HepG2 (cell line): ENCODE results near the gene PPY.

Experiments
- CREM ChIP-seq, 2 experiments: sonication (generic) in 1 of 2; formaldehyde crosslinking in 1 of 2; IDR thresholded peaks; 2 replicates each; pipeline versions ENCODE4 v1.4.0 to v1.6.1; 2016 to 2020; ENCODE audit warnings: antibody characterized with exemption in 1 of 2, mild to moderate bottlenecking in 1 of 2, missing genetic modification reagents in 1 of 2
- POLR2A ChIP-seq, 2 experiments: IDR thresholded peaks; 2 replicates each; pipeline ENCODE4 v1.6.1; 2011; ENCODE audit warnings: low read depth in 2 of 2, low read length in 2 of 2, mild to moderate bottlenecking in 1 of 2, moderate library complexity in 1 of 2; ENCODE audit not compliant: insufficient read depth in 1 of 2
- YY1 ChIP-seq: IDR thresholded peaks from 2 replicates; pipeline ENCODE4 v1.6.1; 2011; ENCODE audit warnings: low read length, low read depth, moderate library complexity, mild to moderate bottlenecking; ENCODE audit not compliant: insufficient read depth, insufficient replicate concordance
- ZKSCAN5 ChIP-seq: sonication (generic); formaldehyde crosslinking; IDR thresholded peaks from 2 replicates; pipeline ENCODE4 v1.5.1; 2020; ENCODE audit warnings: mild to moderate bottlenecking, missing genetic modification reagents
- ZNF101 ChIP-seq: sonication (generic); formaldehyde crosslinking; IDR thresholded peaks from 2 replicates; pipeline ENCODE4 v1.4.0; 2020; ENCODE audit warnings: mild to moderate bottlenecking, low read depth, missing genetic modification reagents, borderline replicate concordance

DNA sequence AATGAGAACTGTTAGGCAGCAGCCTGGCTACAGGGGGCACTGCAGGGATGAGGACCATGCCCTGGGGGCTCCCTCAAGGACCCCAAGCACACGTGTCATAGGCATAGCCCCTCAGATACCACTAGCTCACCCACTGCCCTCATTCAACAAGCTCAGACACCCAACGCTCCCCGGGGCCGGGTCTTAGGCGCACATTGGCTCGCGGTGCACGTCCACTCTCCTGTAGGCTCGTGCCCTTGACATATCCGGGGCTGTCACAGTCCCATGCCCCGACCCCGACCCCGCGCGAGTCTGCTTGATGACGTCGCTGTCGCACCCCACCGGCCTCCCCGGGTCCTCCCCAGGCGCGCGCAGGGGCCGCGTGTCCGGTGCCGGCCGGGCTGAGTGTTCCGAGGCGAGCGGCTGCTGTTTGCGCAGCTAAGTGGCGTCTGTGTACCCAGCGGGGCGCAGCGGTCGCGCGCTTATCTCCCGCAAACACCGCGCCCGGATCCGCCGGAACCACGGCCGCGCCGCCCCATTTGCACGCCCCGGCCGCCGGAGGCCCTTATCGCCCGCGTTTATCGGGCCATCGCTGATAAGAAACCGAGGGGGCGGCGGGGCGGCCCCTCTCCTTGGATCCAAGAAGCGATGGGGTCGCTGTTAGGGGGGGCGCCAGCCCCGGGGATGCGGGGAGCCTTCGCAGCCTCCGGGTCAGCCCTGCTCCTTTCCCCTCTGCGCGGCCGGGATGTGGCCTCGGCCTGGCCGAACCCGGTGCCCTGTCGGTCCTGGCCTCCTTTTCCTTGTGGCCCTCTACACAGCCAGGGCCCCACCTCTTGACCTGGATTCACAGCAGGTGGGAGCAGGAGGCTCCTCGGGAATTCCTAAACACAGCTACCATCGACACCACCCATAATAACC lies 41.5 kb upstream of the PPY start:
- no peak for TF ChIP-seq ZKSCAN5 (CRISPR knock-in tag)
- no peak for TF ChIP-seq CREM (IDR thresholded peaks at IDR 0.05)
- no peak for TF ChIP-seq CREM (CRISPR knock-in tag; IDR thresholded peaks at IDR 0.05)
- no peak for TF ChIP-seq POLR2A (IDR thresholded peaks at IDR 0.05; ENCODE audit: insufficient read depth in 1 of 2, low read depth in 2 of 2, low read length in 2 of 2)
- peak; percentile 61 for TF ChIP-seq YY1
- TF ChIP-seq ZNF101 = no peak
